HG02852 (cell line): ENCODE measurements around the gene GPR75.
A peak's percentile ranks its signal among the peaks of the same experiment; 100 is the strongest.
"Not testable (repeated sequence)": the region's sequence is repeated elsewhere in the genome, so short reads cannot be mapped to it uniquely, and the experiment has no call there.

Experiments
- ATAC-seq: cut with Tn5 transposase; IDR thresholded peaks from one replicate; pipeline ENCODE4 v1.9.1; 2021; ENCODE audit warnings: mild to moderate bottlenecking, moderate library complexity; ENCODE audit not compliant: unreplicated experiment

GPR75 gene

GRCh38 chr2:53854678-53855077 is 5.1 kb downstream of the GPR75 start:
- peak; percentile 66 for ATAC-seq

- ATAC-seq, result no peak
Observed at GRCh38 chr2:53852532-53852931, 7.2 kb downstream of the GPR75 start.

- not testable (repeated sequence) for ATAC-seq
Observed at GRCh38 chr2:53851052-53851757, 8.6 kb downstream of the GPR75 start.

DNA sequence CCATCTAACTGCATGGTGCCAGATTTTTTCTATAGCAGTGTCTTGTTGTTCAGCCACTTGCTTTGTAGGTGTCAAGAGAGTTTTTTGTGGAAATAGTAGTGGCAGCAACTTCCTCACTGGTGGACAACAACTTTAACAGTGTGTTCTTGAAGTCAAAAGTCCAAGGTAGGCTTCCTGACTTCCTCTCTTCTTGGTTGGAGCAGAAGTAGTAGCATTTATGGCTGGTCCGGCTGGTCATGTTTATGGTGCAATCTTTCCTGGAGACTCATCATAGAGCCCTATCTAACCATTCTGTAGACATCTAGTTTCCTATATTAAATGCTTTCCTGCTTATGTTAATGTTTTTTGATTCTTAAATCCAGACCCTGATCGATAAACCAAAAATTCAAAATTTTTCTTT is 11.7 kb downstream of the GPR75 start:
- ATAC-seq, result no peak

DNA sequence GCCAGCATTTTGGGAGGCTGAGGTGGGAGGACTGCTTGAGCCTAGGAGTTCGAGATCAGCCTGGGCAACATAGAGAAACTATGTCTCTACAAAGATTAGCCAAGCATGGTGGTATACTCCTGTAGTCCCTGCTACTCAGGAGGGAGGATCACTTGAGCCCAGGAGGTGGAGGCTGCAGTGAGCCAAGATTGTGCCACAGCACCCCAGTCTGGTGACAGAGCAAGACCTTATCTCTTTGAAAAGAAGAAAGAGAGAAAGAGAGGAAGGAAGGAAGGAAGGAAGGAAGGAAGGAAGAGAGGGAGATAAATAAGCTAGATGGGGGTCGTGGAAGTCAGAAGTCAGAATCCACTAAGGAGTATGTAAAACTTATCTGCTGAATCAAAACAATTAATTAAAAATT is 16.2 kb downstream of the GPR75 start:
- ATAC-seq, result no peak

DNA sequence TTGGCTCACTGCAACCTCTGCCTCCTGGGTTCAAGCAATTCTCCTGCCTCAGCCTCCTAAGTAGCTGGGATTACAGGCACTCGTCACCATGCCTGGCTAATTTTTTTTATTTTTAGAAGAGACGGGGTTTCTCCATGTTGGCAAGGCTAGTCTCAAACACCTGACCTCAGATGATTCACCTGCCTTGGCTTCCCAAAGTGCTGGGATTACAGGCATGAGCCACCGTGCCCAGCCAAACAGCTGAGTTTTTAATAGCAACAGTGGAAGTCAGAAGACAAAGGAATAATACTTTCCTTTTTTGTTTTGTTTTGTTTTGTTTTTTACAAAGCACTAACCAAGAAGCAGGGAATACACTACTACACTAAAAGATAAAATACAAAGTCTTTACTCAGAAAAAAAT is 16.9 kb downstream of the GPR75 start:
- no peak for ATAC-seq

DNA sequence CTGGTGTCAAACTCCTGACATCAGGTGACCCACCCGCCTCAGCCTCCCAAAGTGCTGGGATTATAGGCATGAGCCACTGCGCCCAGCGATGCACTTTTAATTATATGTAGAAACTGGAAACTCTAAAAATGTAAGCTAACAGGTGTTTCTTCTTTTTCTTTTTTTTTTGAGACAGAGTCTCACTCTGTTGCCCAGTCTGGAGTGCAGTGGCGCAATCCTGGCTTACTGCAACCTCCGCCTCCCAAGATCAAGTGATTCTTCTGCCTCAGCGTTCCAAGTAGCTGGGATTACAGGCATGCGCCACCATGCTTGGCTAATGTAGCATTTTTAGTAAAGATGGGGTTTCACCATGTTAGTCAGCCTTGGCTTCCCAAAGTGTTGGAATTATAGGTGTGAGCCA is 18.1 kb downstream of the GPR75 start:
- ATAC-seq, result not testable (repeated sequence)

GRCh38 chr2:53840580-53840979 is 19.2 kb downstream of the GPR75 start:
- no peak for ATAC-seq

- ATAC-seq, result not testable (repeated sequence)
Observed at GRCh38 chr2:53829980-53830290, 29.8 kb downstream of the GPR75 start.

GRCh38 chr2:53829273-53829979 is 30.3 kb downstream of the GPR75 start:
- ATAC-seq, result no peak

DNA sequence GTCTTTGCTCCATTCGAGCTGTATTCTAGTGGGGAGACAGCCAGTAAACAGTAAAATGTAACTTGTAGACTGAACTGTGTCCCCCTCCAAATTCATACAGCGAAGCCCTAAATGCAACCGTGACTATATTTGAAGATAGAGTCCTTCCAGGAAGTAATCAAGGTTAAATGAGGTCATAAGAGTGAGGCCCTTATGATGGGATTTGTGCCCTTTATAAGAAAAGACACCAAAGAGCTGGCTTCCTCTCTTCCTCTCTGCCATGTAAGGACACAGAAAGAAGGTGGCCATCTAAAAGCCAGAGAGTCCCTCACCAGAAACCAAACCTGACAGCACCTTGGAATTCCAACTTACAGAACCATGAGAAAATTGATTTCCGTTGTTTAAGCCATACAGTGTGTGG is 31.4 kb downstream of the GPR75 start:
- no peak for ATAC-seq

DNA sequence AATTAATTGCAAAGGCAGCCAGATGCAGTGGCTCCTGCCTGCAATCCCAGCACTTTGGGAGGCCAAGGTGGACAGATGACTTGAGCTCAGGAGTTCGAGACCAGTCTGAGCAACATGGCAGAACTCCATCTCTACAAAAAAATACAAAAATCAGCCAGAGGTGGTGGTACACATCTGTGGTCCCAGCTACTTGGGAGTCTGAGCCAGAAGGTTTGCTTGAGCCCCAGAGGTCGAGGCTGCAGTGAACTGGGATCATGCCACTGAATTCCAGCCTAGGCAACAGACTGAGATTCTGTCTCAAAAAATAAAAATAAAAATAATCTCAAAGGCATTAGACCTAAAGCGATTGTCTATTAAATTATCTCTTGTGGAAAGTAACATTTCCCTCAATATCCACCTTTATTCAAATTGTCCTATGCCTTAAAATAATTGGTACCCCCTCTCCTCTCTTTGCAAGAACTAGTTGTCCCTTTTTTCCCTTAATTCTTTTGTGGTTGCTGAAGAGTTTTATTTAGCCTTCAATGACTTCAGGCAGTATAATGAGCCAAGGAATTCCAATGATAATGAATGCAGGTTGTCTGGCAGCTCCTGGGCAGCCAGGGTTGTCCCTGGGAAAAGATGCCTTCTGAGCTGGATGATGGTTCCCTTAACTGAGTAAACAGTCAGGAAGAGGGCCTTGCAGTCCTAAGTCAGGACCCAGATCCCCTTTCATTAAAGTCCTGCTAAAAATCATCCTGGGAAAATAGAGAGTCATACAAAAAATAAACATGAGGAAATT is 32.2 kb downstream of the GPR75 start:
- no peak for ATAC-seq

DNA sequence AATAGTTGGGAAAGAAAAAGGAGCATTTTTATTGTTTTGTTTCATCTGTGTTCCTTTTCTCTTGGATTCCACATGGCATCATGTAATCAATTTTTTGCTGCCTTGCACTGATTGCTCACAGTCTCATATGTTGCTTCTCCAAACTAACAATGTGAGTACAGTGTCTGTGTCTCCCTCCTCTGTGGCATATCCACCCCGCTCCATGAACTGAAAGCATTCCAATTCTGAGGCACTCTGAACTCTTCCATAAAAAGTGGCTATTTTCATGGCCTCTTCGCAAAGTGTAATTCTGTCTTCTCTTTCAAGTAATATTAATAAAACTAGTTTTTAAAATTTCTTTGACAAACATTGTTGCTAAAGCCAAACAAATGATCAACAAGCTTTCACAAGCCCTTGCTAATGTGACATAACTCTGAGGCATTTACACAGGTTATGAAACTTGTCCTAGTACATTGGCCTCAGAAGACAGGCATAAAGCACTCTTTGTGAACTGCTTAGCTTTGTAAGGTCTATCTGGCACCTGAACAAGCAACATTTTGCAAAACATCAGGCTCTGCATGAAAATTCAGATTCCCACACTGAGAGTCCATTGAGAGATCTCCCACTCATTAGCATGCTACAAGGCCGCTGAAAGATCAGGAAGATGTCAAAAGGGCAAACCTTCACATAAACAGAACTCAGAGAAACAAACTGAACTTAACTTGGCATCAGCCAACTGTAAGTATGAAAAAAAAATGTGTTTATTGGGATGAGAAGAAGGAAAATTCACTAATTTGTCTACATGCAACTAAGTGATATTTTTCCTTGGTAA is 33.0 kb downstream of the GPR75 start:
- ATAC-seq, result no peak

GRCh38 chr2:53826030-53826410 is 33.7 kb downstream of the GPR75 start:
- no peak for ATAC-seq

GRCh38 chr2:53823639-53824038 is 36.1 kb downstream of the GPR75 start:
- ATAC-seq, result not testable (repeated sequence)

DNA sequence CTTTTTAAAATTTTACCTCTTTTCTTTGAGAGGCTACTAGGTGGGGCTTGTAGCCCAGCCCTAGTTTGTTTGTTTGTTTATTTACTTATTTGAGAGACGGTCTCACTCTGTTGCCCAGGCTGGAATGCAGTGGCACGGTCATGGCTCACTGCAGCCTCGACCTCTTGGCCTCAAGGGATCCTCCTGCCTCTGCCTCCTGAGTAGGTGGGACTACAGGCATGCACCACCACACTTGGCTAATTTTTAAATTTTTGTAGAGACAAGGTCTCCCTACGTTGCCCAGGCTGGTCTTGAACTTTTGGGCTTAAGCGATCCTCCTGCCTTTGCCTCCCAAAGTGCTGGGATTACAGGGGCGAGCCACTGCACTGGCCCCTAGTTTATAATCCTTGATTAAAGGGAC is 38.0 kb downstream of the GPR75 start:
- no peak for ATAC-seq

DNA sequence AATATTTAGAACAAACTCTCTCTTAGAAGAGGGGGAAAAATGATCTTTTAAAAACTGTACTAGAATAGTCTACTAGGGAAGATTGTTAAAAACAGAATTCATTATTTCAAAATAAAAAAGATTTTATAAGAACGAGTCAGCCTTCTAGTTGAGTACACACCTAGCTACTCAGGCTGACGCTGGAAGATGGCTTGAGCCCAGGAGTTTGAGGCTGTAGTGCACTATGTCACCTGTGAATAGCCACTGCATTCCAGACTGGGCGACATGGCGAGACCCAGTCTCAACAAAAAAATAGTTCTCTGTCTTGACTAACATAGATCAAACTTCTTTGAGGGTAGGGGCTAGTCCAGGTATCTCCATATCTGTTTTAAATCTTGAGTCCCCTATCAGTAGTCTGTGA is 39.1 kb downstream of the GPR75 start:
- no peak for ATAC-seq

DNA sequence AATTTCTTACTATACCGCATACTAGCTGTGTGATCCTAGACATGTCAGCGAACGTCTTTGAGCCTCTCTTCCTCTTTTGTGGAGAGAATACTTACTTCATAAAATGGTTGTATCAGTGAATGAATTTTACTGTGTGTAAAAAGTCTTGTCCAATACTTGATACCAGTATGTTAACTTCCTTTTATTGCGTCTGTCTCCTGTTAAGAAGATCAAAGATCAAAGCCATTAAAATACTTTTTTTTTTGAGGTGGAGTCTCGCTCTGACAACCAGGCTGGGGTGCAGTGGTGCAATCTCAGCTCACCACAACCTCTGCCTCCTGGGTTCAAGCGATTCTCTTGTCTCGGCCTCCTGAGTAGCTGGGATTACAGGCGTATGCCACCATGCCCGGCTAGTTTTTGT is 39.7 kb downstream of the GPR75 start:
- ATAC-seq, result no peak

DNA sequence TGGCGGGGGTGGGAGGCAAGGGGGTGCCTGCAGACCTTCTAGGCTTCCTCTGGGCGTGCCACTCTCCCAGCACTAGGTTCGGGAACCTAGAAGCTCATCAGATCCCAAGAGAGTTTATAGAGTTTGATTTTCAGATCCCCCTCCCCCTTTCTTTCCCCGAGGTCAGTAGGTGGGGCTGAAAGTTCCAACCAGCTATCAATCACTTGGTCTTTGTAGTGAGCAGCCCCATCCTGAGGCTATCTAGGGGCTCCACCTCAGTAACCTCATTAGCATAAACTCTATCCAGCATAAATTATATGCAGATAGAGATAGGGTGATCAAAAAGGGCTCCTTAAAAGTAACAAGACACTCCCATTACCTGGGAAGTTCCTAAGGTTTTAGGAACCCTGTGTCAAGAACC is 40.1 kb downstream of the GPR75 start:
- ATAC-seq, result no peak

DNA sequence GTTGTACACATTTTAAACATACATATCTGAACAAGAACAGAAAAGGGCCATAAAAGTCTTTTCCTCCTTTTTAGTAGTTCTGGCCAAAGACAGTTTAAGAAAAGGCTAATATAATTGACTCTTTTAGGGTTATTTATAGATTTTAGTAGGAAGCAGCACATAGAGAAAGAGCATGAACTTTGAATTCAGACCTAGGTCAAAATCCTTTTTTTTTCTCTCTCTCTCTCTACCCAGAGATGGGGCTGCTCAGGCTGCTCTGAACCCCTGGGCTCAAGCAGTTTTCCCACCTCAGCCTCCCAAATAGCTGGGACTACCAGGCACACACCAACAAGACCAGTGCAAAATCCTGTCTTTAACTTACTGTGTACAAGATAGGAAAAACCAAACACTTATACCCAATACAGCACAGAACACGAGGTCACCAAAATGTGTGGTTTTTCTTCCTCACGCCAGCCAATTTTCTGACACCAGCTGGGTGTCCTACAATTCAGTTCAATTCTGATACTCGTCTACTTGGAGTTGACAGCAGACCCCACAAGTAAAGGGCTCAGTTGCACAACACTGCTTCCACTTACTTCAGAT is 40.8 kb downstream of the GPR75 start:
- no peak for ATAC-seq

- ATAC-seq, result no peak
Observed at GRCh38 chr2:53813151-53813550, 46.6 kb downstream of the GPR75 start.
